Measurements from ENCODE around the gene PLXDC2. TPM values are rescaled to one million over a fixed set of nuclear protein-coding genes. Genes with fewer than 3 reads are reported as not detected.
"Not testable (repeated sequence)": the region's sequence is repeated elsewhere in the genome, so short reads cannot be mapped to it uniquely, and the experiment has no call there.

The PLXDC2 gene
- total RNA-seq, 1 donor from 2014 or later, result 58.7 TPM

GRCh38 chr10:20180766-20181165 is 364.5 kb downstream of the PLXDC2 start:
- DNase-seq (ENCODE audit: low spot score), result no peak

DNA sequence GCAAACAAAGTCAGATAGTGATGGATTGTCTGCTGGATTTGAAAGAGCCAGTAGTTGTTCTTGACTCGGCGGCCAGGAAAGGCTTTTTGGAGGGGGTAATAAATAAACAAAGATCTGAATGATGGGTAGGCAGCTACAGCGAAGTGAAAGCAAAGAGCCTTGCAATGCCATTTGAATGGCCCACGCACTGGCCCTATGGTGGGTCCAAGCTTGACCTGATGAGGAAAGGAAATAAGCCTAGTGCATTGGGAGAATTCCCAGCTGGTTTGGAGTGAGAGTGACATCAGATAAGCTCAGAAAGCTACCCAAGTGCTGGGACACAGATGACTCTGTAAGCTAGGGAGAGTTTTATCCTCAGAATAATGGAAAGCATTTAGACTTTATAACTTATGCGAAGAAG is 365.2 kb downstream of the PLXDC2 start:
- DNase-seq (ENCODE audit: low spot score), result no peak

DNA sequence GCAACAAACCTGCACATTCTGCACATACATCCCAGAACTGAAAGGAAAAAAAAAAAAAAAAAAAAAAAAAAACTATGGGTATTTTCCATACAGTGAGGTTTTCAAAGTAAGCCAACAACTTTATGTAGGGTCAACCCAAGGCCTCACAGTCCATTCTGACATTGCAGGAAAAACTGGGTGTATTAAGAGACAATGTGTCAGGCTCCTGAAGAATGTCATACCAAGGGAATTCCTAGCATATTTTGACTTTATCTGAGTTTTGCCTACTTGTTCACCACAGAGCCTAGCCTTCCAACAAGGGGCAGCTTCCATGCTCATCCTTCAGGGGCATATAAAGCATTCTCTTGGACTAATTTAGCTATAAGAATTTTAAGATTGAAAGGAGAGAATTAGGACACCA is 368.9 kb downstream of the PLXDC2 start:
- no peak for DNase-seq (ENCODE audit: low spot score)

DNA sequence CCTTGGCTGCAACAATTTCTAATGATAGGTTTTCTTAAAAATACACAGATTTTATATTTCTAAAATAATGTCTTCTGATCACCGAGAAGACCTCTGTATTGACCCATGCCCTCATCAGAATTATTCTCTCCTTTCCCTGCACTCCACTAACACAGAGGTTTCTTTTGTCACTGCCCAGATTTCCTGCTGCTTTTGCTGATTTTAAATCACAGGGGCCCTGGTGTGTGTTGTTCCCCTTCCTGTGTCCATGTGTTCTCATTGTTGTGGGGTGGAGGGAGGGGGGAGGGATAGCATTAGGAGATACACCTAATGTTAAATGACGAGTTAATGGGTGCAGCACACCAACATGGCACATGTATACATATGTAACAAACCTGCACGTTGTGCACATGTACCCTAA is 375.2 kb downstream of the PLXDC2 start:
- not testable (repeated sequence) for DNase-seq (ENCODE audit: low spot score)

DNA sequence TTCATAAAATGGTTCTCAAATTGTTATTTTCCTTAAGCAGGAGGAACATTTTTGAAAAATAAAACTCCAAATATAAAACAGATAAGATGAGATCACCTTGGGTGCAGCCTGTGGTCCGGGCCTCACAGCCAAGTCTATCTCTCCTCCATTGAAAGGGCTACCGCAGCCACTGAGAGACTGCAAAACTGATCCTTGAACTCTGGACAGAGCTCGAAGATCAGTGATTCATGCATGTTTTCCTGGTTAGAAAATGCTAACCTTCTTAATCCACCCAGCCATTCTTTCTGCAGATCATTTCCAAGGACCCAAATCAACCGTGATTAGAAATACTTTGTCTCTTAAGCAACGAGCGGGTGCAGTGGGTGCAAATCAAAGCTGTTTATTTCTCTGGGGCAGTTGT is 378.8 kb downstream of the PLXDC2 start:
- DNase-seq (ENCODE audit: low spot score), result no peak

- DNase-seq (ENCODE audit: low spot score), result no peak
Observed at GRCh38 chr10:20200758-20201157, 384.5 kb downstream of the PLXDC2 start.

DNA sequence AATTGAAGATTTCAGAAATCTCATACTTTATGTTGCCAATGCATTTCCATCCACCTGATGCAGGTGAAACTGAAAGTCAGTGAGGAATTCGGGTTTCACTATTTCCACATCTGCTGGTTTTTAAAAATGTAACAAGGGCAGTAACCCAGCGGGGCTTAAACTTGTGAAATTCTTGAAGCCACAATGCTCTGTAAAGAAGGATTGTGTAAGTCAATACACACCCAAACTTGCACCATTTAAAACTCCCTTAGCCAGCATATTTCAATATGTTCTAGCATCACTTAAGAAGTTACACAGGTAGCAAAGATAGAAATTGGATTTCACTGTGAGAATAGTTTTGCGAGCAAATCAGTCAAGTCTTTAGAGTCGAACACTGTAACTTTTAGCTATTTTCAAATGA is 386.1 kb downstream of the PLXDC2 start:
- no peak for DNase-seq (ENCODE audit: low spot score)

GRCh38 chr10:20207653-20208052 is 391.4 kb downstream of the PLXDC2 start:
- DNase-seq (ENCODE audit: low spot score), result no peak

- DNase-seq (ENCODE audit: low spot score), result not testable (repeated sequence)
Observed at GRCh38 chr10:20209098-20209497, 392.9 kb downstream of the PLXDC2 start.

DNA sequence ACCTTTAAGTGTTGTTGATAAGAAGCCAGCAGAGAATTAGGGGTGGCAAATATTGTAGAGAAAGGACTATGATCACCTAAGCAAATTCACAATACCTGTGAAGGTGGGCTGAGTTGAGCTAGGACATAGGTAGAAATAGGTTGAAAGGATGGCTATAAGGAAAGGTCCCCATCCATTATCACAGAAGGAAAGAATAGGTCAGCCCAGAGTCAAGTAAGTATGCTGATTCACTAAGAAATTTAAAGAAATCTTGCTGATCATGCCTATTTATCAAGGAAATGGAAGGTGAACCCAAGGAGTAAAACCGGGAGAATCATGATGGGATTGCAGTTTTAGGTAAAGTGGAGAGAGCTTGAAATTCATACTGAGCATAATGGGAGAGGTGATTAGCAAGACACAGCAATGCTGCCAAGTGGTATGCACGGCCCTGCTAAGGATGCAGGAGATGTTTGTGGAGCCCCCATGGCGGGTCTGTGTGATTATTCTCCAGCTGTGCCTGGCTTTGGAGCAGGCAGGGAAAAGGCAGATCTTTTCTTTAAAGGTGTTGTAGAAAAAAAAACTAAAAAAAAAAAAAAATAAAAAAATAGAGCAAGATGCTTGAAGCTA is 399.4 kb downstream of the PLXDC2 start:
- DNase-seq (ENCODE audit: low spot score), result no peak

- DNase-seq (ENCODE audit: low spot score), result no peak
Observed at GRCh38 chr10:20221356-20221755, 405.1 kb downstream of the PLXDC2 start.

- no peak for DNase-seq (ENCODE audit: low spot score)
Observed at GRCh38 chr10:20228729-20229128, 412.5 kb downstream of the PLXDC2 start.

DNA sequence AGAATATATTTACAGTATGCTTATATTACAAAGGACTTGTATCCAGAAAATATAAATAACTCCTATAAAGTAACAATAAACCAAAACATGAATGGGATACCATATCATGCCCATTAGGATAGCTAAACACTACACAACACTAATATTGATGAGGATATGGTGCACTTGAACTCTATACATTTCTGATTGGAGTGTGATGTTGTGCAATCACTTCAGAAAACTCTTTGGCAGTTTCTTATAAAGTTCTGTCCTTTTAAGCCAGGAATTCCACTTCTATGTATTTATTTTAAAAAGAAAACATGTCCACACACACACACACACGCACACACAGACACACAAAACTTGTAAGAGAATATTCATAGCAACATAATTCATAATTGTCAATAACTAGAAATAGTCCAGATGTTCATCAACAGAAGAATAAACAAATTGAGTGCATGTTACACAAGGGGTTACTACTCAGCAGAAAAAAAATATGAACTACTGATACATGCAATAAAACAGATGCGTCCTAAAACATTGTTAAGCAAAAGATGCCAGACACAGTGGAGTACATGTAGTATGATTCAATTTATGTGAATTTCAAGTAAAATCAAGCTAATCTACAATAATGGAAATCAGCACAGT is 416.0 kb downstream of the PLXDC2 start:
- DNase-seq (ENCODE audit: low spot score), result no peak

GRCh38 chr10:20233423-20233822 is 417.2 kb downstream of the PLXDC2 start:
- no peak for DNase-seq (ENCODE audit: low spot score)

DNA sequence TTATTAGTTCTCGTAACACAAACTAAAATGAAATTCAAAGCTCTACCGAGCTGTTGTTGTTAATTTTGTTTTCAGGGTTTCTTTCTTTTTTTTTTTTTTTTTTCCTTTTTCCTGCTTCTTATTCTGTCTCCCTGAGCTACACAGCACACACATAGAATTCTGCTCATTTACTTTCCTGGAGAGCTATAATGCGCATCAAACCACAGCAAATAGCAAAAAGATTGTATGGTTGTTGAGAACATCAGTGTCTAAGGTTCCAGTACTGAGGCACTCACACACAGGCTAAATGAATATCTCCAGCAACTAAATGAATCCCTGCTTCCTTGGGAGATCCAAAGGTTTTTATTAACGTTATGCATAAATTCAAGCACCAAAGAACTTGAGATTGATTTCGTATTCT is 418.3 kb downstream of the PLXDC2 start:
- DNase-seq (ENCODE audit: low spot score), result no peak

- DNase-seq (ENCODE audit: low spot score), result no peak
Observed at GRCh38 chr10:20237091-20237570, 420.9 kb downstream of the PLXDC2 start.

- DNase-seq (ENCODE audit: low spot score), result no peak
Observed at GRCh38 chr10:20237586-20237985, 421.4 kb downstream of the PLXDC2 start.

DNA sequence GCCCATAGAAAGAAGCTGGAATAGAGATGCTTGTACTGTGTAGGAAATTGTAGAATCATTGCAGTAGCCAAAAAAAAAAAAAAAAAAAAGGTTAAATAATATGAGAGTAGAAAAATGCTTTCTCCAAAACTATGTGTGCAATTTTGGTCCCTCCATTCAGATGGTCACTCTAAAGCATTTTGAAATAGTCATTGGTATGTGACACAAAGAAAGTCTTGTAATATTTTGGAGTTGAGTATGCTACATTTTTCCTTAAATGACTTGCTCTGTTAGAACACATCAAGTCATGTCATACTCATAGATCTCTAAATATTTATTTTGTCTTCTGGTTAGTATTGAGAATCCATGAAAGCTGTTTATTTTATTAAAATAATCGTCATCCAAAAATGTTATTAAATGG is 424.4 kb downstream of the PLXDC2 start:
- DNase-seq (ENCODE audit: low spot score), result no peak

GRCh38 chr10:20247454-20247853 is 431.2 kb downstream of the PLXDC2 start:
- no peak for DNase-seq (ENCODE audit: low spot score)

DNA sequence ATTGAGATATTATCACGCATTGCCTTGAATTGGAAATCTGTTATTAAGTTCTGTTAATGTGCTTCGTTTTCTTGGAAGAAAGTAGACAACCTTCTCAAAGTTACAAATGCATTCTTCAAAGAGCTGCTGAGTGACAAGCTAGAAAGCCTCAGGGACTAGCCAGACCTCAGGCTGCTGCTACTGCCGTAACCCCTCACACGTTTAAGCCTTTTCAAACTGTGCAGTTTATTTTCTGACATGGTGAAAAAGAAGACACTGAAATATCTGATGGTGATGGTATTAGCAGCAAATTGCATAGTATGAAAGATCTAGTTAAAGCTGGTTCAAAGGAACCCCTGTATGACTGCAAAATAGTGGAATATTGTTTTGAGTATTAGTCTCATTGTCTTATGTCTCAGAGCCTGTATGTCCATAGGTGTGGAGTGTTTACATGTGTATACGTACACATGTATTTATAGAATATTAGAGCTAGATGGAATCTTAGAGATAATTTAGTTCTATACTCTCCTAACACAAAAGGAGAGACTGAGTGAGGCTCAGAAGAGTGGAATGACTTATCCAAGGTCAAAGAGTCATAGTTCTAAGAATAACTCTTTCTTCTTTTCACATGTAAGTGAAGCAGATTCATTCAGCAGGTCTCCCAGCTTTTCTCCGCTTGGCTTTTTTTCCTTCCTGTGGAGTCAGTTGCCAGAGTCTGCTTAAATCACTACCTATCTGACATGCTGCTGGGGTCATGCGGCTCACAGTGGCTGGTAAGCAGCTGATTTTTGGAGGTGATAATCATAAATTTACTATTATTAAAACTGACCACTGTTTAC is 431.9 kb downstream of the PLXDC2 start:
- no peak for DNase-seq (ENCODE audit: low spot score)

DNA sequence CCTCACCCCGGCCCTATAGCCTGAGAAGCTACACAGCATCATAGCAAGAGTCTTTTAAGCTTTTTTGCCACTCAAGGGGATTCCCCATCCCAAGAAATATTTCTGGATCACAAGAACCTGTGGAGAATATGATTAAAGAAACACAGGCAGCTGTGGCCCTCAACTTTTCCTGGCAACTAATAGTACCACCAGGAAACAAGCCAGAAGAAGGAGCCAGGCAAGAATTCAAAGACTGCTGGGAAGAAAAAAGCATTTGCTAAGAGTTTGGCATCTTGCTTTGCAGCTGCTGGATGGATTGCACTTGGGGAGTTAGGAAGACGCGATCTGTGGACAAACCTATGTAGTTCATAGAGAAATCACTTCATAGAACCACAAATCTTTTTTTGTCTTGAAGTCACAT is 437.8 kb downstream of the PLXDC2 start:
- DNase-seq (ENCODE audit: low spot score), result no peak

- DNase-seq (ENCODE audit: low spot score), result no peak
Observed at GRCh38 chr10:20254497-20254896, 438.3 kb downstream of the PLXDC2 start.

Data from mesenteric fat pad (tissue), 1 donor.